OCI-LY1 (cell line): Measurements from ENCODE around the gene PCBP4.

Source experiments
- EZH2 ChIP-seq: fragments of 200-600 bp; sonication (generic), shearing (Covaris generic); IDR thresholded peaks from 2 replicates; pipeline ENCODE4 v1.8.0; 2017; ENCODE audit warnings: borderline replicate concordance, mixed run types, mild to moderate bottlenecking, antibody characterized with exemption, low read length, moderate library complexity, mixed read lengths
- TF ChIP-seq, protein P1 (sequence below): fragments of 200-600 bp; sonication (generic), shearing (Covaris generic); IDR thresholded peaks from 2 replicates; pipeline ENCODE4 v1.5.1; 2017; ENCODE audit warnings: mild to moderate bottlenecking, antibody characterized with exemption, low read length, moderate library complexity, mixed read lengths

DNA sequence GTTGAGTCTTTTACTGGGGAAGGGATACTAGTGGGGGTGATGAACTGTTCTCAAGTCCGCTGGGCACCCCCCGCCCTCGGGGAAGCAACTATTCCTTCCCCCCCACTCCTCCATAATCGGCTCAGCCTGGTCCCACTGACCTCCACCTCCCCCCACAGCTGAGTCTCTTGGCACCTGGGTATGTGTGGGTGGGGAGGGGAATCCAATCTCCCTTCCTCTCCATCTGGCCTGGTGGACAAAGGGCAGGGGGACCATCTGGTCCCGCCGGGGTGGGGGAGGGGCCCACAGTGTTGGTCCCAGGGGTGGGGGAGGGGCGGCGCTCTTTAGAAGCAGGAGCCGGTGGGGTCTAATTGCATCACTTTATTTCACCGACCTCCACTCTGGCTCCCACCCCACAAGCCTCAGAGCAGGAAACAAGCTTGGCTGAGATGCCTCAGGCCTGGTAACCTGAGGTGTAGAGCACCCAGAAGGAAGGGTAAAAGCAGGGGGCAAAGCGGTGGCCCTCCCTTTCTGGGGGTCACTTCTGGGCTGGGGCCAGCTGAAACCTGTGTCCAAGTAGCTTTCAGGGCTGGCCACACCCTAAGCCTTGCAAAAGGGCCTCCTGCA, 1.0 kb upstream of the PCBP4 start:
- no peak for TF ChIP-seq EZH2
- TF ChIP-seq, protein P1, sequence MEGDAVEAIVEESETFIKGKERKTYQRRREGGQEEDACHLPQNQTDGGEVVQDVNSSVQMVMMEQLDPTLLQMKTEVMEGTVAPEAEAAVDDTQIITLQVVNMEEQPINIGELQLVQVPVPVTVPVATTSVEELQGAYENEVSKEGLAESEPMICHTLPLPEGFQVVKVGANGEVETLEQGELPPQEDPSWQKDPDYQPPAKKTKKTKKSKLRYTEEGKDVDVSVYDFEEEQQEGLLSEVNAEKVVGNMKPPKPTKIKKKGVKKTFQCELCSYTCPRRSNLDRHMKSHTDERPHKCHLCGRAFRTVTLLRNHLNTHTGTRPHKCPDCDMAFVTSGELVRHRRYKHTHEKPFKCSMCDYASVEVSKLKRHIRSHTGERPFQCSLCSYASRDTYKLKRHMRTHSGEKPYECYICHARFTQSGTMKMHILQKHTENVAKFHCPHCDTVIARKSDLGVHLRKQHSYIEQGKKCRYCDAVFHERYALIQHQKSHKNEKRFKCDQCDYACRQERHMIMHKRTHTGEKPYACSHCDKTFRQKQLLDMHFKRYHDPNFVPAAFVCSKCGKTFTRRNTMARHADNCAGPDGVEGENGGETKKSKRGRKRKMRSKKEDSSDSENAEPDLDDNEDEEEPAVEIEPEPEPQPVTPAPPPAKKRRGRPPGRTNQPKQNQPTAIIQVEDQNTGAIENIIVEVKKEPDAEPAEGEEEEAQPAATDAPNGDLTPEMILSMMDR, result no peak
